Measurements from ENCODE around the gene PLA2G7. TPM values are rescaled to one million over a fixed set of nuclear protein-coding genes. Genes with fewer than 3 reads are reported as not detected.
"Not testable (repeated sequence)": the region's sequence is repeated elsewhere in the genome, so short reads cannot be mapped to it uniquely, and the experiment has no call there.

Gene PLA2G7
- total and polyA plus RNA-seq, 2 of the 8 experiments (the other 6 are each of a cell fraction or from before 2014, with no cell fraction given), result 1.5 to 2.2 TPM

DNA sequence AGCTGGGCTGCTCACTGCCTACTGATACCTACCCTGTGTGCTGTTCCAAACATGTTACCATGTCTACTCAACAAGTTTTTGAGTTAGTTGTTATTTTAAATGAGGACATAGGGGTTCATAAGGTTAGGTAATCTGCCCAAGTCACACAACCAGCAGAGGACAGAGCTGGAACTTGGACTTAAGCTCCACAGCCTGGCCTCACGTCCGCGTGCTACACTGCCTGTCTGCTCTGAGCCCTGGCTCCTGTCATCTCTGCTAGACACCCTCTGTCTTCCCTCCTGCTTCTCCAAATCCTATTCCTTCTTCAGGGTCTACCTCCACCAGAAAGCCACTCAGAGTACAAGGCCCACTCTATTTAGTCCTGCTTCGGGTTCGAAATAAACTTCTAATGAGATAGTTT is 29.8 kb upstream of the PLA2G7 start (continued):
- TF ChIP-seq KDM4A (IDR thresholded peaks at IDR 0.05; ENCODE audit: low read depth, low read length, severe bottlenecking) (no peak), EP300 (IDR thresholded peaks at IDR 0.05; ENCODE audit: borderline replicate concordance in 1 of 2, low read depth in 2 of 2, low read length in 2 of 2) (no peak)

DNA sequence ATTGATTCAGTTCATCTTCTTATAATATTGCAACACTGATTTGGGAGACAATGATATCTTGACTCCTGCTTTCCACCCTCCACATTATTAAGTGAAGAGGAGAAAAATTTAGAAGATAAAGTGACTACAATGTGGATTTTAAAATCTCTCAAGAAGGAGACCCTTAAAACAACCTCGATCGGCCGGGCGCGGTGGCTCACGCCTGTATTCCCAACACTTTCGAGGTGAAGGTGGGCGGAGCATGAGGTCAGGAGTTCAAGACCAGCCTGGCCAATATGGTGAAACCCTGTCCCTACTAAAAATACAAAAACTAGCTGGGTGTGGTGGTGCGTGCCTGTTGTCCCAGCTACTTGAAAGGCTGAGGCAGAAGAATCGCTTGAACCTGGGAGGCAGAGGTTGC is 29.1 kb upstream of the PLA2G7 start:
- H2BK20ac ChIP-seq (ENCODE audit: low read length); FAIRE-seq; H3K9me3 ChIP-seq (ENCODE audit: insufficient read depth in 2 of 2, low read depth in 1 of 2, low read length in 1 of 2); H3K18ac ChIP-seq (ENCODE audit: extremely low read depth, low read length); H3K14ac ChIP-seq (ENCODE audit: insufficient read length); H3K27ac ChIP-seq (ENCODE audit: low read depth, low read length); CTCF ChIA-PET (ENCODE audit: partially characterized antibody); H3K56ac ChIP-seq (replicated peaks; ENCODE audit: insufficient read length, low read depth, low read length); POLR2A ChIA-PET (ENCODE audit: partially characterized antibody); H4K20me1 ChIP-seq (replicated peaks in 1 of 2; ENCODE audit: control insufficient read depth in 1 of 2, insufficient read depth in 2 of 2, low read length in 2 of 2); H3K9ac ChIP-seq (replicated peaks in 1 of 4; ENCODE audit: extremely low read depth in 1 of 4, low read depth in 3 of 4, low read length in 3 of 4); H3K4me1 ChIP-seq (replicated peaks in 1 of 4; ENCODE audit: control insufficient read depth in 3 of 4, insufficient read depth in 4 of 4, low read length in 3 of 4); H4K91ac ChIP-seq (replicated peaks; ENCODE audit: insufficient read length, low read length); H3K27me3 ChIP-seq (replicated peaks in 1 of 4; ENCODE audit: control insufficient read depth in 3 of 4, extremely low read depth in 1 of 4, insufficient read depth in 3 of 4, low read length in 3 of 4); H3K79me2 ChIP-seq (ENCODE audit: control insufficient read depth in 1 of 2, insufficient read depth in 2 of 2, low read length in 2 of 2); H3K4ac ChIP-seq (replicated peaks; ENCODE audit: insufficient read length, low read depth, low read length); H2BK12ac ChIP-seq (ENCODE audit: low read depth, low read length); H3K4me3 ChIP-seq (ENCODE audit: extremely low read depth in 1 of 4, insufficient read depth in 2 of 4, low read depth in 3 of 4, low read length in 4 of 4); H3K4me2 ChIP-seq (ENCODE audit: insufficient read depth in 1 of 2, low read depth in 2 of 2, low read length in 2 of 2); H2BK15ac ChIP-seq (ENCODE audit: low read length); H3K23ac ChIP-seq (ENCODE audit: insufficient read length); H4K5ac ChIP-seq (ENCODE audit: insufficient read length, low read depth, low read length); H4K8ac ChIP-seq (ENCODE audit: extremely low read depth, insufficient read depth, low read length); H2AFZ ChIP-seq (ENCODE audit: low read length); H3K36me3 ChIP-seq (ENCODE audit: control insufficient read depth in 2 of 4, insufficient read depth in 4 of 4, low read length in 3 of 4); H3K79me1 ChIP-seq (ENCODE audit: low read depth, low read length); H2BK120ac ChIP-seq (replicated peaks; ENCODE audit: low read depth, low read length); H2AK5ac ChIP-seq (ENCODE audit: low read depth, low read length); H3K23me2 ChIP-seq (ENCODE audit: low read depth, low read length); DNase-seq (ENCODE audit: low read depth in 1 of 2, low spot score in 2 of 2); H2BK5ac ChIP-seq (ENCODE audit: low read depth, low read length): not testable (repeated sequence)
- WGBS, 2 experiments (ENCODE audit: extremely low coverage in 1 of 2, insufficient coverage in 1 of 2, insufficient read length in 1 of 2, insufficient replicate concordance in 2 of 2, low coverage in 1 of 2, low lambda C conversion rate in 2 of 2, missing lambda C conversion rate in 1 of 2), result 85% methylated on average over 9 of the region's 10 CpGs; no CpG with 5 or more reads in 1 of the 2 experiments

Data from H1 (cell line).